ENCODE measurements around the gene ZNF473.
"Not testable (repeated sequence)": the region's sequence is repeated elsewhere in the genome, so short reads cannot be mapped to it uniquely, and the experiment has no call there.

ZNF473 gene

GRCh38 chr19:50067575-50067974 lies 41.8 kb downstream of the ZNF473 start:
- H3K27ac Mint-ChIP-seq = no peak overlapping the region
- no peak for DNase-seq
- H3K36me3 Mint-ChIP-seq (ENCODE audit: low read depth) = no peaks in the 10 kb centered on the region
- TF ChIP-seq CTCF (IDR thresholded peaks at IDR 0.05) = no peak
- no peaks in the 10 kb centered on the region for H3K4me1 Mint-ChIP-seq
- H3K4me3 Mint-ChIP-seq = no peak overlapping the region
- peaks cover 73% of the 10 kb centered on the region for H3K9me3 Mint-ChIP-seq
- H3K27me3 Mint-ChIP-seq (ENCODE audit: low read depth, poor library complexity) = no peaks in the 10 kb centered on the region

GRCh38 chr19:50068382-50068781 lies 42.6 kb downstream of the ZNF473 start:
- peaks cover 76% of the 10 kb centered on the region for H3K9me3 Mint-ChIP-seq
- not testable (repeated sequence) for H3K27me3 Mint-ChIP-seq (ENCODE audit: low read depth, poor library complexity); H3K36me3 Mint-ChIP-seq (ENCODE audit: low read depth); DNase-seq; H3K27ac Mint-ChIP-seq; H3K4me3 Mint-ChIP-seq; H3K4me1 Mint-ChIP-seq

- H3K36me3 Mint-ChIP-seq (ENCODE audit: low read depth); H3K27me3 Mint-ChIP-seq (ENCODE audit: low read depth, poor library complexity); H3K4me3 Mint-ChIP-seq; H3K27ac Mint-ChIP-seq; DNase-seq; H3K4me1 Mint-ChIP-seq: not testable (repeated sequence)
- peaks cover 38% of the 10 kb centered on the region for H3K9me3 Mint-ChIP-seq
These were observed 49.3 kb downstream of the ZNF473 start for GRCh38 chr19:50075076-50075475.

GRCh38 chr19:50075644-50076372 lies 50.0 kb downstream of the ZNF473 start:
- H3K4me3 Mint-ChIP-seq; DNase-seq; H3K36me3 Mint-ChIP-seq (ENCODE audit: low read depth); H3K27me3 Mint-ChIP-seq (ENCODE audit: low read depth, poor library complexity); H3K4me1 Mint-ChIP-seq; H3K27ac Mint-ChIP-seq: not testable (repeated sequence)
- peaks cover 31% of the 10 kb centered on the region for H3K9me3 Mint-ChIP-seq

- H3K27me3 Mint-ChIP-seq (ENCODE audit: low read depth, poor library complexity); H3K27ac Mint-ChIP-seq; H3K4me3 Mint-ChIP-seq; H3K36me3 Mint-ChIP-seq (ENCODE audit: low read depth); DNase-seq; H3K4me1 Mint-ChIP-seq: not testable (repeated sequence)
- H3K9me3 Mint-ChIP-seq = peaks cover 29% of the 10 kb centered on the region
These were observed 51.0 kb downstream of the ZNF473 start for GRCh38 chr19:50076581-50077355.

- not testable (repeated sequence) for H3K27ac Mint-ChIP-seq; DNase-seq; H3K27me3 Mint-ChIP-seq (ENCODE audit: low read depth, poor library complexity); H3K36me3 Mint-ChIP-seq (ENCODE audit: low read depth); H3K4me3 Mint-ChIP-seq; H3K4me1 Mint-ChIP-seq
- peaks cover 25% of the 10 kb centered on the region for H3K9me3 Mint-ChIP-seq
These were observed 53.2 kb downstream of the ZNF473 start for GRCh38 chr19:50079014-50079413.

- not testable (repeated sequence) for H3K27me3 Mint-ChIP-seq (ENCODE audit: low read depth, poor library complexity); H3K27ac Mint-ChIP-seq; H3K4me1 Mint-ChIP-seq; H3K36me3 Mint-ChIP-seq (ENCODE audit: low read depth); DNase-seq; H3K4me3 Mint-ChIP-seq
- H3K9me3 Mint-ChIP-seq = peaks cover 52% of the 10 kb centered on the region
These were observed 58.6 kb downstream of the ZNF473 start for GRCh38 chr19:50084440-50084839.

GRCh38 chr19:50087153-50087552 lies 61.3 kb downstream of the ZNF473 start:
- not testable (repeated sequence) for H3K27ac Mint-ChIP-seq; H3K4me3 Mint-ChIP-seq; H3K4me1 Mint-ChIP-seq; H3K36me3 Mint-ChIP-seq (ENCODE audit: low read depth); H3K27me3 Mint-ChIP-seq (ENCODE audit: low read depth, poor library complexity); DNase-seq
- peaks cover 49% of the 10 kb centered on the region for H3K9me3 Mint-ChIP-seq

GRCh38 chr19:50090706-50091105 lies 64.9 kb downstream of the ZNF473 start:
- H3K9me3 Mint-ChIP-seq = peaks cover 24% of the 10 kb centered on the region
- not testable (repeated sequence) for H3K4me1 Mint-ChIP-seq; H3K27ac Mint-ChIP-seq; H3K4me3 Mint-ChIP-seq; H3K27me3 Mint-ChIP-seq (ENCODE audit: low read depth, poor library complexity); H3K36me3 Mint-ChIP-seq (ENCODE audit: low read depth); DNase-seq

- H3K27me3 Mint-ChIP-seq (ENCODE audit: low read depth, poor library complexity); DNase-seq; H3K36me3 Mint-ChIP-seq (ENCODE audit: low read depth); H3K27ac Mint-ChIP-seq; H3K4me1 Mint-ChIP-seq; H3K4me3 Mint-ChIP-seq: not testable (repeated sequence)
- peaks cover 19% of the 10 kb centered on the region for H3K9me3 Mint-ChIP-seq
These were observed 66.0 kb downstream of the ZNF473 start for GRCh38 chr19:50091786-50092185.

- not testable (repeated sequence) for DNase-seq; H3K27me3 Mint-ChIP-seq (ENCODE audit: low read depth, poor library complexity); H3K27ac Mint-ChIP-seq; H3K4me3 Mint-ChIP-seq; H3K4me1 Mint-ChIP-seq; H3K36me3 Mint-ChIP-seq (ENCODE audit: low read depth)
- peaks cover 12% of the 10 kb centered on the region for H3K9me3 Mint-ChIP-seq
These were observed 66.8 kb downstream of the ZNF473 start for GRCh38 chr19:50092597-50092996.

- not testable (repeated sequence) for H3K9me3 Mint-ChIP-seq; H3K27ac Mint-ChIP-seq; H3K4me3 Mint-ChIP-seq; DNase-seq; H3K4me1 Mint-ChIP-seq; H3K27me3 Mint-ChIP-seq (ENCODE audit: low read depth, poor library complexity); H3K36me3 Mint-ChIP-seq (ENCODE audit: low read depth)
These were observed 72.1 kb downstream of the ZNF473 start for GRCh38 chr19:50097884-50098283.

GRCh38 chr19:50098892-50099291 lies 73.1 kb downstream of the ZNF473 start:
- DNase-seq; H3K27me3 Mint-ChIP-seq (ENCODE audit: low read depth, poor library complexity); H3K4me1 Mint-ChIP-seq; H3K9me3 Mint-ChIP-seq; H3K36me3 Mint-ChIP-seq (ENCODE audit: low read depth); H3K27ac Mint-ChIP-seq; H3K4me3 Mint-ChIP-seq: not testable (repeated sequence)

GRCh38 chr19:50099696-50100095 lies 73.9 kb downstream of the ZNF473 start:
- not testable (repeated sequence) for H3K27ac Mint-ChIP-seq; H3K36me3 Mint-ChIP-seq (ENCODE audit: low read depth); DNase-seq; H3K27me3 Mint-ChIP-seq (ENCODE audit: low read depth, poor library complexity); H3K4me1 Mint-ChIP-seq; H3K9me3 Mint-ChIP-seq; H3K4me3 Mint-ChIP-seq

Data from nephron progenitor cell (in vitro differentiated cells).